Naive thymus-derived CD4-positive, alpha-beta T cell (primary cell): ENCODE data around the gene SS18L1. TPM values are rescaled to one million over a fixed set of nuclear protein-coding genes. Genes with fewer than 3 reads are reported as not detected.
A peak's percentile ranks its signal among the peaks of the same experiment; 100 is the strongest.

ENCODE experiments used
- ATAC-seq: fragments of 150-1000 bp; cut with Tn5 transposase; 2 replicates; pipeline ENCODE4 v1.10.0; 2021; ENCODE audit warnings: mild to moderate bottlenecking, moderate library complexity
- CTCF ChIA-PET: fragments of 350-600 bp; sonication (Branson Sonifier 250); formaldehyde crosslinking; loops from one replicate; lab custom pipeline; 2021; ENCODE audit warnings: antibody characterized with exemption; lab: Charles Lee
- POLR2A ChIA-PET: fragments of 350-600 bp; sonication (Branson Sonifier 250); formaldehyde crosslinking; loops from one replicate; lab custom pipeline; 2021; ENCODE audit warnings: antibody characterized with exemption, inconsistent platforms; lab: Charles Lee
- DNase-seq, 9 donors: peaks; one replicate each; pipeline versions ENCODE4 v3.0.0 to v3.0.0-alpha.2; 2020 to 2022; ENCODE audit warnings: mixed read lengths in 1 of 9
- H3K27ac ChIP-seq: one replicate; pipeline ENCODE4 v1.7.0; 2013; ENCODE audit warnings: mild to moderate bottlenecking, low read depth, low read length, moderate library complexity
- H3K27me3 ChIP-seq, 2 donors: one replicate each; pipeline ENCODE4 v1.7.0; 2013; ENCODE audit warnings: low read length in 2 of 2, mild to moderate bottlenecking in 2 of 2, moderate library complexity in 2 of 2; ENCODE audit not compliant: control insufficient read depth in 2 of 2, insufficient read depth in 2 of 2
- H3K36me3 ChIP-seq, 3 experiments: 1 replicate in 2 of 3; 2 replicates in 1 of 3; pipeline ENCODE4 v1.7.0; 2013; ENCODE audit warnings: low read length in 3 of 3, mild to moderate bottlenecking in 3 of 3, moderate library complexity in 1 of 3; ENCODE audit not compliant: insufficient read depth in 3 of 3, control insufficient read depth in 2 of 3
- H3K4me1 ChIP-seq, 2 donors: one replicate each; pipeline ENCODE4 v1.7.0; 2013; ENCODE audit warnings: low read length in 2 of 2, mild to moderate bottlenecking in 2 of 2, moderate library complexity in 1 of 2; ENCODE audit not compliant: control insufficient read depth in 2 of 2, insufficient read depth in 2 of 2
- H3K4me3 ChIP-seq: 2 replicates; pipeline ENCODE4 v1.7.0; 2013; ENCODE audit warnings: mild to moderate bottlenecking, low read length
- H3K9me3 ChIP-seq, 3 experiments: 1 replicate in 2 of 3; 2 replicates in 1 of 3; pipeline ENCODE4 v1.7.0; 2013; ENCODE audit warnings: low read length in 3 of 3; ENCODE audit not compliant: control insufficient read depth in 2 of 3
- H3K27ac Mint-ChIP-seq, 9 donors: one replicate each; pipeline ENCODE4 v1.8.0; 2020 to 2022; ENCODE audit warnings: mixed read lengths in 9 of 9, mild to moderate bottlenecking in 8 of 9, moderate library complexity in 5 of 9, inconsistent platforms in 2 of 9
- H3K27me3 Mint-ChIP-seq, 5 donors: one replicate each; pipeline ENCODE4 v1.8.0; 2021 to 2022; ENCODE audit warnings: mixed read lengths in 5 of 5, mild to moderate bottlenecking in 1 of 5
- H3K36me3 Mint-ChIP-seq, 5 donors: one replicate each; pipeline ENCODE4 v1.8.0; 2020 to 2022; ENCODE audit warnings: mixed read lengths in 5 of 5, mild to moderate bottlenecking in 3 of 5, inconsistent platforms in 1 of 5
- H3K4me1 Mint-ChIP-seq, 7 donors: one replicate each; pipeline ENCODE4 v1.8.0; 2020 to 2022; ENCODE audit warnings: mixed read lengths in 7 of 7, mild to moderate bottlenecking in 3 of 7, inconsistent platforms in 1 of 7
- H3K4me3 Mint-ChIP-seq, 10 donors: one replicate each; pipeline ENCODE4 v1.8.0; 2020 to 2022; ENCODE audit warnings: mild to moderate bottlenecking in 10 of 10, mixed read lengths in 10 of 10, moderate library complexity in 6 of 10, inconsistent platforms in 2 of 10
- H3K9me3 Mint-ChIP-seq, 11 donors: one replicate each; pipeline ENCODE4 v1.8.0; 2020 to 2022; ENCODE audit warnings: mixed read lengths in 11 of 11, mild to moderate bottlenecking in 4 of 11, inconsistent platforms in 1 of 11, moderate library complexity in 1 of 11
- intact Hi-C, 2 donors: fragments of 100-400 bp; cut with micrococcal nuclease; formaldehyde crosslinking; loops; one replicate each; pipeline ENCODE4 v1.15.1; 2023
- polyA plus RNA-seq, 2 donors: library from polyadenylated mRNA; unstranded; fragments of 300-500 nt; fragmentation: Illumina TruSeq; gene quantifications; one replicate each; pipeline ENCODE4 v1.2.3, GENCODE V29; 2021
- total RNA-seq, 6 experiments: library from RNA in 5 of 6; stranded (reverse) in 5 of 6; gene quantifications; 1 replicate in 5 of 6; 2 replicates in 1 of 6; pipeline ENCODE4 v1.2.3 and lab custom pipeline; 2021 to 2026

SS18L1 gene
- total and polyA plus RNA-seq, 7 experiments from 2014 or later = 0.47 to 26.7 (median 22.4) TPM

GRCh38 chr20:62201173-62202082, 57.9 kb downstream of the SS18L1 start:
- Mint-ChIP-seq H3K9me3 (no peaks in the 10 kb centered on the region), H3K4me3 (no peak overlapping the region), H3K4me1 (no peaks in the 10 kb centered on the region), H3K36me3 (peaks cover 5 to 39% (median 18%) of the 10 kb centered on the region in 5 donors), H3K27ac (no peak overlapping the region), H3K27me3 (no peaks in the 10 kb centered on the region)
- Histone ChIP-seq H3K4me1 (no peaks in the 10 kb centered on the region), H3K27me3 (no peaks in the 10 kb centered on the region), H3K36me3 (peaks cover 0 to 58% (median 7%) of the 10 kb centered on the region in 3 experiments), H3K27ac (no peak overlapping the region), H3K4me3 (no peak overlapping the region), H3K9me3 (no peaks in the 10 kb centered on the region)
- intact Hi-C loops = no loop called here
- DNase-seq (no peak), ATAC-seq (no peak)
- POLR2A ChIA-PET = no interaction called here
- CTCF ChIA-PET = no interaction called here

- intact Hi-C loops = no loop called here
- CTCF ChIA-PET = no interaction called here
- peaks cover 5 to 39% (median 18%) of the 10 kb centered on the region in 5 donors for H3K36me3 Mint-ChIP-seq
- H3K36me3 ChIP-seq = peaks cover 0 to 58% (median 7%) of the 10 kb centered on the region in 3 experiments
- H3K27me3 ChIP-seq = no peaks in the 10 kb centered on the region
- H3K27me3 Mint-ChIP-seq = no peaks in the 10 kb centered on the region
- H3K27ac Mint-ChIP-seq = no peak overlapping the region
- H3K4me1 Mint-ChIP-seq = no peaks in the 10 kb centered on the region
- POLR2A ChIA-PET = no interaction called here
- no peak for DNase-seq
- H3K9me3 ChIP-seq = no peaks in the 10 kb centered on the region
- no peak overlapping the region for H3K4me3 ChIP-seq
- H3K9me3 Mint-ChIP-seq = no peaks in the 10 kb centered on the region
- H3K27ac ChIP-seq = no peak overlapping the region
- no peak overlapping the region for H3K4me3 Mint-ChIP-seq
- H3K4me1 ChIP-seq = no peaks in the 10 kb centered on the region
- no peak for ATAC-seq
Observed at GRCh38 chr20:62202083-62202395, 58.5 kb downstream of the SS18L1 start.

GRCh38 chr20:62202676-62203377, 59.3 kb downstream of the SS18L1 start:
- ChIA-PET CTCF (no interaction called here), POLR2A (no interaction called here)
- Mint-ChIP-seq H3K4me1 (no peaks in the 10 kb centered on the region), H3K36me3 (peaks cover 5 to 35% (median 18%) of the 10 kb centered on the region in 5 donors), H3K27me3 (no peaks in the 10 kb centered on the region), H3K9me3 (no peaks in the 10 kb centered on the region), H3K4me3 (no peak overlapping the region), H3K27ac (no peak overlapping the region)
- Histone ChIP-seq H3K4me3 (no peak overlapping the region), H3K36me3 (peaks cover 0 to 52% (median 7%) of the 10 kb centered on the region in 3 experiments), H3K9me3 (no peaks in the 10 kb centered on the region), H3K4me1 (no peaks in the 10 kb centered on the region), H3K27me3 (no peaks in the 10 kb centered on the region), H3K27ac (no peak overlapping the region)
- intact Hi-C loops = no loop called here
- no peak for DNase-seq
- ATAC-seq = no peak

GRCh38 chr20:62203378-62204030, 59.9 kb downstream of the SS18L1 start:
- CTCF ChIA-PET = interaction anchor here (1.2 kb wide), 1 partner anchor 9 kb away, joined by 5 read pairs; no protein-coding TSS in a partner anchor
- DNase-seq = no peak
- peaks cover 5 to 30% (median 17%) of the 10 kb centered on the region in 5 donors for H3K36me3 Mint-ChIP-seq

GRCh38 chr20:62205618-62206387, 62.2 kb downstream of the SS18L1 start:
- POLR2A ChIA-PET = no interaction called here
- Histone ChIP-seq H3K4me3 (no peak overlapping the region), H3K27ac (no peak overlapping the region), H3K36me3 (peaks cover 0 to 26% (median 0%) of the 10 kb centered on the region in 3 experiments), H3K9me3 (no peaks in the 10 kb centered on the region), H3K4me1 (no peaks in the 10 kb centered on the region), H3K27me3 (no peaks in the 10 kb centered on the region)
- no peak overlapping the region for H3K27ac Mint-ChIP-seq
- intact Hi-C loops = no loop called here
- H3K36me3 Mint-ChIP-seq = peaks cover 0 to 12% (median 5%) of the 10 kb centered on the region in 5 donors
- H3K9me3 Mint-ChIP-seq = no peaks in the 10 kb centered on the region
- DNase-seq (no peak), ATAC-seq (no peak)
- no peaks in the 10 kb centered on the region for H3K4me1 Mint-ChIP-seq
- CTCF ChIA-PET = no interaction called here
- no peaks in the 10 kb centered on the region for H3K27me3 Mint-ChIP-seq
- H3K4me3 Mint-ChIP-seq = no peak overlapping the region

More at GRCh38 chr20:62203378-62204030, 59.9 kb downstream of the SS18L1 start:
- H3K36me3 ChIP-seq = peaks cover 0 to 46% (median 5%) of the 10 kb centered on the region in 3 experiments
- H3K27me3 Mint-ChIP-seq = no peaks in the 10 kb centered on the region
- no peaks in the 10 kb centered on the region for H3K9me3 ChIP-seq
- intact Hi-C loops = no loop called here
- H3K9me3 Mint-ChIP-seq = no peaks in the 10 kb centered on the region
- H3K4me3 Mint-ChIP-seq = no peak overlapping the region
- no peaks in the 10 kb centered on the region for H3K4me1 ChIP-seq
- peak overlapping the region in 1 of 9 donors; percentile 12 for H3K27ac Mint-ChIP-seq
- H3K27ac ChIP-seq = no peak overlapping the region
- H3K4me3 ChIP-seq = no peak overlapping the region
- no peaks in the 10 kb centered on the region for H3K4me1 Mint-ChIP-seq
- POLR2A ChIA-PET = no interaction called here
- ATAC-seq = no peak
- H3K27me3 ChIP-seq = no peaks in the 10 kb centered on the region

GRCh38 chr20:62206388-62206775, 62.8 kb downstream of the SS18L1 start:
- Mint-ChIP-seq H3K4me1 (no peaks in the 10 kb centered on the region), H3K9me3 (no peaks in the 10 kb centered on the region), H3K4me3 (no peak overlapping the region), H3K27me3 (no peaks in the 10 kb centered on the region), H3K36me3 (peaks cover 0 to 11% (median 5%) of the 10 kb centered on the region in 5 donors), H3K27ac (no peak overlapping the region)
- H3K4me3 ChIP-seq = no peak overlapping the region
- H3K27ac ChIP-seq = no peak overlapping the region
- no peaks in the 10 kb centered on the region for H3K27me3 ChIP-seq
- ChIA-PET CTCF (no interaction called here), POLR2A (no interaction called here)
- H3K36me3 ChIP-seq = peaks cover 0 to 20% (median 0%) of the 10 kb centered on the region in 3 experiments
- DNase-seq (no peak), ATAC-seq (no peak)
- intact Hi-C loops = no loop called here
- H3K4me1 ChIP-seq = no peaks in the 10 kb centered on the region
- H3K9me3 ChIP-seq = no peaks in the 10 kb centered on the region
